K562 (cell line): ENCODE measurements around the gene SPDYA. TPM values are rescaled to one million over a fixed set of nuclear protein-coding genes. Genes with fewer than 3 reads are reported as not detected.
A peak's percentile ranks its signal among the peaks of the same experiment; 100 is the strongest.

Source experiments
- CREBBP ChIP-seq: IDR thresholded peaks from one replicate; pipeline ENCODE4 v1.6.1; 2012; ENCODE audit warnings: low read depth, mild to moderate bottlenecking, control low read depth, inconsistent platforms, low read length
- KLF13 ChIP-seq: fragments of 450-650 bp; IDR thresholded peaks from 2 replicates; pipeline ENCODE4 v1.6.1; 2016; ENCODE audit warnings: missing genetic modification characterization, low read depth, mild to moderate bottlenecking, missing compliant biosample characterization, moderate library complexity, borderline replicate concordance
- NCOA1 ChIP-seq: fragments of 450-650 bp; IDR thresholded peaks from 2 replicates; pipeline ENCODE4 v1.6.1; 2016; ENCODE audit warnings: low read depth
- NR3C1 ChIP-seq: sonication (generic); formaldehyde crosslinking; IDR thresholded peaks from 2 replicates; pipeline ENCODE4 v1.8.1; 2022; ENCODE audit warnings: missing genetic modification reagents
- PHF8 ChIP-seq: fragments of 200-600 bp; sonication (generic); IDR thresholded peaks from 2 replicates; pipeline ENCODE4 v1.6.1; 2012; ENCODE audit warnings: mixed run types, mild to moderate bottlenecking, inconsistent platforms, low read length, moderate library complexity, borderline replicate concordance
- SMAD4 ChIP-seq: fragments of 250-450 bp; sonication (Bioruptor Pico); conservative IDR thresholded peaks from 2 replicates; pipeline ENCODE4 v1.8.0; 2021; ENCODE audit warnings: inconsistent platforms, mild to moderate bottlenecking, moderate library complexity
- SOX6 ChIP-seq: fragments of 450-650 bp; IDR thresholded peaks from 2 replicates; pipeline ENCODE4 v1.6.1; 2014; ENCODE audit warnings: mild to moderate bottlenecking
- TBL1XR1 ChIP-seq, 2 experiments: IDR thresholded peaks; 2 replicates each; pipeline ENCODE4 v1.6.1; 2012; ENCODE audit warnings: improper control_type of control experiment in 2 of 2, low read length in 2 of 2, mild to moderate bottlenecking in 1 of 2
- ZEB2 ChIP-seq: fragments of 450-650 bp; IDR thresholded peaks from 2 replicates; pipeline ENCODE4 v1.6.1; 2016
- ZHX1 ChIP-seq: fragments of 150-350 bp; conservative IDR thresholded peaks from 2 replicates; pipeline ENCODE4 v1.6.1; 2014; ENCODE audit warnings: low read length
- polyA plus RNA-seq, 8 experiments: library from polyadenylated mRNA; depleted of rRNA in 4 of 8; stranded (reverse) in 5 of 8; unstranded in 3 of 8; fragments of >200 nt; fragmentation: Nextera tagmentation in 2 of 8; fragmentation: Illumina TruSeq in 1 of 8; extraction: Ambion mirVana in 2 of 8; extraction: Trizol in 1 of 8; gene quantifications; 2 replicates each; pipeline versions ENCODE4 v1.2.1 to v1.2.3, GENCODE V29; 2011 to 2014; ENCODE audit warnings: inconsistent platforms in 1 of 8, missing spikeins in 1 of 8
- total RNA-seq, 7 experiments: library from RNA; depleted of rRNA in 6 of 7; stranded (reverse); fragments of >200 nt in 6 of 7; fragmentation: Illumina TruSeq in 2 of 7; extraction: Trizol in 2 of 7; gene quantifications; 2 replicates each; pipeline versions ENCODE4 v1.2.1 to v1.2.3, GENCODE V29; 2011 to 2021; ENCODE audit warnings: low replicate concordance in 1 of 7
- TF ChIP-seq, protein P1 (sequence below): fragments of 150-350 bp; IDR thresholded peaks from 2 replicates; pipeline ENCODE4 v1.6.1; 2014; ENCODE audit warnings: low read depth, mild to moderate bottlenecking, low read length, borderline replicate concordance
- TF ChIP-seq, protein P2 (sequence below): fragments of 200-800 bp; sonication (Bioruptor generic); IDR thresholded peaks from 2 replicates; pipeline ENCODE4 v1.6.1; 2016; ENCODE audit warnings: missing genetic modification characterization, missing compliant biosample characterization
- TF ChIP-seq, protein P3 (sequence below), 2 experiments: fragments of 450-650 bp; IDR thresholded peaks; 2 replicates each; pipeline ENCODE4 v1.6.1; 2016

SPDYA gene
- total and polyA plus RNA-seq, 9 of the 15 experiments (the other 6 are each of a cell fraction or from before 2014, with no cell fraction given), result 0.05 to 1.6 (median 0.30) TPM; not detected in 1

- TF ChIP-seq, protein P1, sequence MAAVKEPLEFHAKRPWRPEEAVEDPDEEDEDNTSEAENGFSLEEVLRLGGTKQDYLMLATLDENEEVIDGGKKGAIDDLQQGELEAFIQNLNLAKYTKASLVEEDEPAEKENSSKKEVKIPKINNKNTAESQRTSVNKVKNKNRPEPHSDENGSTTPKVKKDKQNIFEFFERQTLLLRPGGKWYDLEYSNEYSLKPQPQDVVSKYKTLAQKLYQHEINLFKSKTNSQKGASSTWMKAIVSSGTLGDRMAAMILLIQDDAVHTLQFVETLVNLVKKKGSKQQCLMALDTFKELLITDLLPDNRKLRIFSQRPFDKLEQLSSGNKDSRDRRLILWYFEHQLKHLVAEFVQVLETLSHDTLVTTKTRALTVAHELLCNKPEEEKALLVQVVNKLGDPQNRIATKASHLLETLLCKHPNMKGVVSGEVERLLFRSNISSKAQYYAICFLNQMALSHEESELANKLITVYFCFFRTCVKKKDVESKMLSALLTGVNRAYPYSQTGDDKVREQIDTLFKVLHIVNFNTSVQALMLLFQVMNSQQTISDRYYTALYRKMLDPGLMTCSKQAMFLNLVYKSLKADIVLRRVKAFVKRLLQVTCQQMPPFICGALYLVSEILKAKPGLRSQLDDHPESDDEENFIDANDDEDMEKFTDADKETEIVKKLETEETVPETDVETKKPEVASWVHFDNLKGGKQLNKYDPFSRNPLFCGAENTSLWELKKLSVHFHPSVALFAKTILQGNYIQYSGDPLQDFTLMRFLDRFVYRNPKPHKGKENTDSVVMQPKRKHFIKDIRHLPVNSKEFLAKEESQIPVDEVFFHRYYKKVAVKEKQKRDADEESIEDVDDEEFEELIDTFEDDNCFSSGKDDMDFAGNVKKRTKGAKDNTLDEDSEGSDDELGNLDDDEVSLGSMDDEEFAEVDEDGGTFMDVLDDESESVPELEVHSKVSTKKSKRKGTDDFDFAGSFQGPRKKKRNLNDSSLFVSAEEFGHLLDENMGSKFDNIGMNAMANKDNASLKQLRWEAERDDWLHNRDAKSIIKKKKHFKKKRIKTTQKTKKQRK, result no peak
- TF ChIP-seq SOX6, result peak; percentile 28; the same call in 1 of the 2 replicates
- TF ChIP-seq, protein P2, sequence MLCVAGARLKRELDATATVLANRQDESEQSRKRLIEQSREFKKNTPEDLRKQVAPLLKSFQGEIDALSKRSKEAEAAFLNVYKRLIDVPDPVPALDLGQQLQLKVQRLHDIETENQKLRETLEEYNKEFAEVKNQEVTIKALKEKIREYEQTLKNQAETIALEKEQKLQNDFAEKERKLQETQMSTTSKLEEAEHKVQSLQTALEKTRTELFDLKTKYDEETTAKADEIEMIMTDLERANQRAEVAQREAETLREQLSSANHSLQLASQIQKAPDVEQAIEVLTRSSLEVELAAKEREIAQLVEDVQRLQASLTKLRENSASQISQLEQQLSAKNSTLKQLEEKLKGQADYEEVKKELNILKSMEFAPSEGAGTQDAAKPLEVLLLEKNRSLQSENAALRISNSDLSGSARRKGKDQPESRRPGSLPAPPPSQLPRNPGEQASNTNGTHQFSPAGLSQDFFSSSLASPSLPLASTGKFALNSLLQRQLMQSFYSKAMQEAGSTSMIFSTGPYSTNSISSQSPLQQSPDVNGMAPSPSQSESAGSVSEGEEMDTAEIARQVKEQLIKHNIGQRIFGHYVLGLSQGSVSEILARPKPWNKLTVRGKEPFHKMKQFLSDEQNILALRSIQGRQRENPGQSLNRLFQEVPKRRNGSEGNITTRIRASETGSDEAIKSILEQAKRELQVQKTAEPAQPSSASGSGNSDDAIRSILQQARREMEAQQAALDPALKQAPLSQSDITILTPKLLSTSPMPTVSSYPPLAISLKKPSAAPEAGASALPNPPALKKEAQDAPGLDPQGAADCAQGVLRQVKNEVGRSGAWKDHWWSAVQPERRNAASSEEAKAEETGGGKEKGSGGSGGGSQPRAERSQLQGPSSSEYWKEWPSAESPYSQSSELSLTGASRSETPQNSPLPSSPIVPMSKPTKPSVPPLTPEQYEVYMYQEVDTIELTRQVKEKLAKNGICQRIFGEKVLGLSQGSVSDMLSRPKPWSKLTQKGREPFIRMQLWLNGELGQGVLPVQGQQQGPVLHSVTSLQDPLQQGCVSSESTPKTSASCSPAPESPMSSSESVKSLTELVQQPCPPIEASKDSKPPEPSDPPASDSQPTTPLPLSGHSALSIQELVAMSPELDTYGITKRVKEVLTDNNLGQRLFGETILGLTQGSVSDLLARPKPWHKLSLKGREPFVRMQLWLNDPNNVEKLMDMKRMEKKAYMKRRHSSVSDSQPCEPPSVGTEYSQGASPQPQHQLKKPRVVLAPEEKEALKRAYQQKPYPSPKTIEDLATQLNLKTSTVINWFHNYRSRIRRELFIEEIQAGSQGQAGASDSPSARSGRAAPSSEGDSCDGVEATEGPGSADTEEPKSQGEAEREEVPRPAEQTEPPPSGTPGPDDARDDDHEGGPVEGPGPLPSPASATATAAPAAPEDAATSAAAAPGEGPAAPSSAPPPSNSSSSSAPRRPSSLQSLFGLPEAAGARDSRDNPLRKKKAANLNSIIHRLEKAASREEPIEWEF, result no peak
- peak; percentile 43; the same call in 1 of the 2 replicates for TF ChIP-seq SMAD4 (CRISPR knock-in tag)
- peak; percentile 96 for TF ChIP-seq ZHX1
- TF ChIP-seq ZEB2, result no peak
- TF ChIP-seq PHF8, result peak; percentile 97
- 0 out of 2 replicates have a peak, but pooled peaks have one; percentile 29 for TF ChIP-seq NCOA1
- TF ChIP-seq KLF13 (tag), result peak; percentile 90; the same call in 1 of the 2 replicates
- TF ChIP-seq CREBBP, result no peak
- TF ChIP-seq, protein P3, sequence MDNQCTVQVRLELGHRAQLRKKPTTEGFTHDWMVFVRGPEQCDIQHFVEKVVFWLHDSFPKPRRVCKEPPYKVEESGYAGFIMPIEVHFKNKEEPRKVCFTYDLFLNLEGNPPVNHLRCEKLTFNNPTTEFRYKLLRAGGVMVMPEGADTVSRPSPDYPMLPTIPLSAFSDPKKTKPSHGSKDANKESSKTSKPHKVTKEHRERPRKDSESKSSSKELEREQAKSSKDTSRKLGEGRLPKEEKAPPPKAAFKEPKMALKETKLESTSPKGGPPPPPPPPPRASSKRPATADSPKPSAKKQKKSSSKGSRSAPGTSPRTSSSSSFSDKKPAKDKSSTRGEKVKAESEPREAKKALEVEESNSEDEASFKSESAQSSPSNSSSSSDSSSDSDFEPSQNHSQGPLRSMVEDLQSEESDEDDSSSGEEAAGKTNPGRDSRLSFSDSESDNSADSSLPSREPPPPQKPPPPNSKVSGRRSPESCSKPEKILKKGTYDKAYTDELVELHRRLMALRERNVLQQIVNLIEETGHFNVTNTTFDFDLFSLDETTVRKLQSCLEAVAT (IDR thresholded peaks at IDR 0.05), result peak in 1 of 2 experiments; percentile 99; a peak in 2 of 4 replicates
- no peak for TF ChIP-seq NR3C1 (CRISPR knock-in tag)
- peak in 1 of 2 experiments; percentile 99; a peak in 3 of 4 replicates for TF ChIP-seq TBL1XR1 (IDR thresholded peaks at IDR 0.05; ENCODE audit: low read length in 2 of 2)
These were observed 59.7 kb downstream of the SPDYA start, which contains the start of gene TRMT61B (continued) for GRCh38 chr2:28870146-28870891.
